Esophagus muscularis mucosa (tissue), 4 donors: ENCODE data around the gene SPSB1. TPM values are rescaled to one million over a fixed set of nuclear protein-coding genes. Genes with fewer than 3 reads are reported as not detected.
A peak's percentile ranks its signal among the peaks of the same experiment; 100 is the strongest.

Source experiments
- DNase-seq: peaks from one replicate; pipeline ENCODE4 v3.0.0-alpha.2; 2017; ENCODE audit errors: extremely low spot score
- H3K27ac ChIP-seq, 4 donors: fragments of 200-600 bp; sonication (generic); replicated peaks in 1 of 4; 1 replicate in 3 of 4; 2 replicates in 1 of 4; pipeline ENCODE4 v1.5.1; 2016 to 2019; ENCODE audit warnings: mild to moderate bottlenecking in 1 of 4
- H3K27me3 ChIP-seq, 4 donors: fragments of 200-600 bp; sonication (generic); one replicate each; pipeline versions ENCODE4 v1.5.1 to v1.6.0; 2016 to 2019
- H3K36me3 ChIP-seq, 4 donors: fragments of 200-600 bp; sonication (generic); one replicate each; pipeline ENCODE4 v1.5.1; 2016 to 2019
- H3K4me1 ChIP-seq, 4 donors: fragments of 200-600 bp; sonication (generic); one replicate each; pipeline ENCODE4 v1.5.1; 2016 to 2019
- H3K4me3 ChIP-seq, 4 donors: fragments of 200-600 bp; sonication (generic); 1 replicate in 2 of 4; 2 replicates in 2 of 4; pipeline ENCODE4 v1.5.1; 2016 to 2019; ENCODE audit warnings: mild to moderate bottlenecking in 4 of 4, moderate library complexity in 1 of 4
- H3K9me3 ChIP-seq, 4 donors: fragments of 200-600 bp; sonication (generic); 1 replicate in 3 of 4; 2 replicates in 1 of 4; pipeline ENCODE4 v1.5.1; 2016 to 2019
- CTCF ChIP-seq, 3 experiments: fragments of 200-600 bp in 2 of 3; fragments of 450-650 bp in 1 of 3; sonication (generic) in 2 of 3; IDR thresholded peaks; one replicate each; pipeline ENCODE4 v1.5.1; 2017 to 2019; ENCODE audit warnings: antibody characterized with exemption in 3 of 3, mild to moderate bottlenecking in 2 of 3, moderate library complexity in 1 of 3
- EP300 ChIP-seq: sonication (generic); formaldehyde crosslinking; IDR thresholded peaks from one replicate; pipeline ENCODE4 v1.6.1; 2017; ENCODE audit warnings: antibody characterized with exemption
- POLR2A ChIP-seq: fragments of 450-650 bp; IDR thresholded peaks from one replicate; pipeline ENCODE4 v1.6.1; 2017; ENCODE audit warnings: antibody characterized with exemption, moderate library complexity, mild to moderate bottlenecking, low read depth
- POLR2AphosphoS5 ChIP-seq, 2 donors: sonication (generic); formaldehyde crosslinking; IDR thresholded peaks; one replicate each; pipeline ENCODE4 v1.6.1; 2017; ENCODE audit warnings: antibody characterized with exemption in 2 of 2
- WGBS: methylation state at CpG from one replicate; pipeline ENCODE4 v1.1.5; 2018; 5-methylcytosine and 5-hydroxymethylcytosine counted together
- intact Hi-C: fragments of 100-400 bp; cut with DNase I; formaldehyde crosslinking; loops from one replicate; pipeline ENCODE4 v1.15.1; 2023
- total RNA-seq, 4 donors: library from RNA; depleted of rRNA; stranded (reverse); fragments of >200 nt; gene quantifications; one replicate each; pipeline versions ENCODE4 v1.1.0 to v1.2.1, GENCODE V29; 2016

Gene SPSB1
- total RNA-seq, 4 donors from 2014 or later, result 61.0 to 104 (median 97.4) TPM

- no peak for TF ChIP-seq CTCF (IDR thresholded peaks at IDR 0.05)
- TF ChIP-seq EP300, result no peak
- TF ChIP-seq POLR2AphosphoS5 (IDR thresholded peaks at IDR 0.05), result no peak
- TF ChIP-seq POLR2A, result no peak
- Histone ChIP-seq H3K4me3 (no peak overlapping the region), H3K27ac (peak overlapping the region; percentile 84 to 90 (median 86)), H3K27me3 (no peaks in the 10 kb centered on the region), H3K36me3 (no peaks in the 10 kb centered on the region), H3K4me1 (peaks cover 34 to 90% (median 85%) of the 10 kb centered on the region in 4 donors), H3K9me3 (no peaks in the 10 kb centered on the region)
- intact Hi-C loops, result no loop called here
- no peak for DNase-seq
- WGBS, result 84% methylated on average over 11 of the region's 12 CpGs
Measured at GRCh38 chr1:9328715-9329114, 36.0 kb downstream of the SPSB1 start.

- DNase-seq, result no peak
- WGBS, result 86% methylated on average over 8 of the region's 8 CpGs
- no peaks in the 10 kb centered on the region for H3K36me3 ChIP-seq
- H3K9me3 ChIP-seq, result no peaks in the 10 kb centered on the region
- TF ChIP-seq EP300 (no peak), POLR2A (no peak), POLR2AphosphoS5 (IDR thresholded peaks at IDR 0.05) (no peak), CTCF (IDR thresholded peaks at IDR 0.05) (no peak)
- intact Hi-C loops, result no loop called here
- H3K4me1 ChIP-seq, result peaks cover 16 to 87% (median 77%) of the 10 kb centered on the region in 4 donors
- peak overlapping the region in 1 of 4 donors; percentile 51 for H3K27ac ChIP-seq
- H3K27me3 ChIP-seq, result no peaks in the 10 kb centered on the region
- H3K4me3 ChIP-seq, result no peak overlapping the region
Measured at GRCh38 chr1:9331016-9331415, 38.3 kb downstream of the SPSB1 start.

GRCh38 chr1:9331558-9332346 is 39.1 kb downstream of the SPSB1 start:
- Histone ChIP-seq H3K4me1 (peaks cover 9 to 87% (median 77%) of the 10 kb centered on the region in 4 donors), H3K27ac (peak overlapping the region; percentile 45 to 51 (median 48)), H3K9me3 (no peaks in the 10 kb centered on the region), H3K36me3 (peaks cover 0 to 3% (median 0%) of the 10 kb centered on the region in 4 donors), H3K27me3 (no peaks in the 10 kb centered on the region), H3K4me3 (no peak overlapping the region)
- DNase-seq, result no peak
- 75% methylated on average over 13 of the region's 13 CpGs for WGBS
- TF ChIP-seq EP300, result no peak
- no peak for TF ChIP-seq POLR2A
- no peak for TF ChIP-seq POLR2AphosphoS5 (IDR thresholded peaks at IDR 0.05)
- intact Hi-C loops, result no loop called here

GRCh38 chr1:9332513-9333143 is 39.9 kb downstream of the SPSB1 start:
- DNase-seq, result no peak
- H3K4me3 ChIP-seq, result no peak overlapping the region
- TF ChIP-seq POLR2A, result no peak
- TF ChIP-seq EP300, result no peak
- TF ChIP-seq POLR2AphosphoS5 (IDR thresholded peaks at IDR 0.05), result no peak
- TF ChIP-seq CTCF (IDR thresholded peaks at IDR 0.05), result no peak
- H3K36me3 ChIP-seq, result peaks cover 0 to 3% (median 0%) of the 10 kb centered on the region in 4 donors
- peak overlapping the region; percentile 45 to 51 (median 48) for H3K27ac ChIP-seq
- intact Hi-C loops, result no loop called here
- H3K9me3 ChIP-seq, result no peaks in the 10 kb centered on the region
- H3K27me3 ChIP-seq, result no peaks in the 10 kb centered on the region
- H3K4me1 ChIP-seq, result peaks cover 3 to 87% (median 77%) of the 10 kb centered on the region in 4 donors
- 72% methylated on average over 11 of the region's 12 CpGs for WGBS
